Gastrocnemius medialis (tissue), 4 donors: Measurements from ENCODE around the gene PDGFC.

Experiments
- POLR2A ChIP-seq, 2 donors: fragments of 450-650 bp; IDR thresholded peaks; one replicate each; pipeline ENCODE4 v1.6.1; 2017; ENCODE audit warnings: antibody characterized with exemption in 2 of 2, mild to moderate bottlenecking in 2 of 2, moderate library complexity in 2 of 2
- TF ChIP-seq, protein P1 (sequence below), 5 experiments: fragments of 450-650 bp in 3 of 5; fragments of 200-600 bp in 2 of 5; sonication (generic) in 2 of 5; IDR thresholded peaks in 4 of 5; conservative IDR thresholded peaks in 1 of 5; 1 replicate in 4 of 5; 2 replicates in 1 of 5; pipeline ENCODE4 v1.5.1; 2016 to 2019; ENCODE audit warnings: antibody characterized with exemption in 5 of 5, mild to moderate bottlenecking in 3 of 5, moderate library complexity in 3 of 5

GRCh38 chr4:156934259-156934635 lies 37.4 kb downstream of the PDGFC start:
- TF ChIP-seq, protein P1, sequence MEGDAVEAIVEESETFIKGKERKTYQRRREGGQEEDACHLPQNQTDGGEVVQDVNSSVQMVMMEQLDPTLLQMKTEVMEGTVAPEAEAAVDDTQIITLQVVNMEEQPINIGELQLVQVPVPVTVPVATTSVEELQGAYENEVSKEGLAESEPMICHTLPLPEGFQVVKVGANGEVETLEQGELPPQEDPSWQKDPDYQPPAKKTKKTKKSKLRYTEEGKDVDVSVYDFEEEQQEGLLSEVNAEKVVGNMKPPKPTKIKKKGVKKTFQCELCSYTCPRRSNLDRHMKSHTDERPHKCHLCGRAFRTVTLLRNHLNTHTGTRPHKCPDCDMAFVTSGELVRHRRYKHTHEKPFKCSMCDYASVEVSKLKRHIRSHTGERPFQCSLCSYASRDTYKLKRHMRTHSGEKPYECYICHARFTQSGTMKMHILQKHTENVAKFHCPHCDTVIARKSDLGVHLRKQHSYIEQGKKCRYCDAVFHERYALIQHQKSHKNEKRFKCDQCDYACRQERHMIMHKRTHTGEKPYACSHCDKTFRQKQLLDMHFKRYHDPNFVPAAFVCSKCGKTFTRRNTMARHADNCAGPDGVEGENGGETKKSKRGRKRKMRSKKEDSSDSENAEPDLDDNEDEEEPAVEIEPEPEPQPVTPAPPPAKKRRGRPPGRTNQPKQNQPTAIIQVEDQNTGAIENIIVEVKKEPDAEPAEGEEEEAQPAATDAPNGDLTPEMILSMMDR (IDR thresholded peaks at IDR 0.05 in 4 of 5, conservative IDR thresholded peaks at IDR 0.05 in 1 of 5) = no peak
- TF ChIP-seq POLR2A (IDR thresholded peaks at IDR 0.05) = no peak
